OCI-M1 (cell line): ENCODE data around the gene PROM2.

Experiments
- DNase-seq: peaks from one replicate; lab custom pipeline; 2025; lab: John Stamatoyannopoulos, UW

The PROM2 gene

DNA sequence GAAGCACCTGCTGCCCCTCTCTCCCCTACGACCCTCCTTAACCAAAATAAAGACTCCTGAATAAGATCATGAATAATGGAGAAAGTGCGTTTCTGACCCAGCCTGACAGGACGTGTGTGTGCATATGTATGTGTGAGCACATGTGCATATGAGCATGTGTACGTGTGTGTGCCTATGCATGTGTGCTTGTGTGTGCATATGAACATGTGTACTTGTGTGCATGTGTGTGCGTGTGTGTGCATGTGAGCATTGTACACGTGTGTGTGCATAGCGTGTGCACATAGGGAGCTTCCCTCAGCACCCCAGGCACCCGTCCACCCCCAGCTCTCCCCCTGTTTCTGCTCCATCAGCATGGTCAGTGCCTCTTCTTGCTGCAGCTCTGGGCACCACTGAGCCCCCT is 33.6 kb downstream of the PROM2 start:
- DNase-seq, result no peak

DNA sequence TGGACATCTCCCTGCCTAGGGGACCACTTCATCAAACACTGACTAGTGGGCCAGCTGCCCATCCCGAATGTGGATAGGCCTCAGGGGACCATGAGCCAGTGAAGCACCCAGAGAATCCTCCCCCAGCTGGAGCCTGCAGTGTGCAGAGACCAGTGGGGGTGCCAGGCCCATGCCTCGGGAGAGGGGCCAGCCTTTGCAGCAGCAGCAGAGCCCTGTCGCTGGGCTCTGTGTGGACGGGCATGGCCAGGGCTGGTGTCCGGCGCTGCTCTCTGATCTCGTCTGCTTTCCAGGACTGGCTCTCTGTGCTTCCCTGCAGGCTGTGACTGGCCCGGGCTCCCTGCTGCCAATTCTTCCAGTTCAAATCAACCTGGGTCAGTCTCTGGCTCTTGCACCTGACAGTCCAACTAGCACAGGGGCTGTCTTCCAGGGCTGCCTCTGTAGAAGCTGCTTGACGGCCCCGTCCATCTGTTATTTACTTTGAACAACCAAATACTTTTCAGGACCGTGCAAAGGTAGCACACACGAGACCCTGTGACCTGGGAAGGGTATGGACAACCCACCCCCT is 34.3 kb downstream of the PROM2 start:
- no peak for DNase-seq

DNA sequence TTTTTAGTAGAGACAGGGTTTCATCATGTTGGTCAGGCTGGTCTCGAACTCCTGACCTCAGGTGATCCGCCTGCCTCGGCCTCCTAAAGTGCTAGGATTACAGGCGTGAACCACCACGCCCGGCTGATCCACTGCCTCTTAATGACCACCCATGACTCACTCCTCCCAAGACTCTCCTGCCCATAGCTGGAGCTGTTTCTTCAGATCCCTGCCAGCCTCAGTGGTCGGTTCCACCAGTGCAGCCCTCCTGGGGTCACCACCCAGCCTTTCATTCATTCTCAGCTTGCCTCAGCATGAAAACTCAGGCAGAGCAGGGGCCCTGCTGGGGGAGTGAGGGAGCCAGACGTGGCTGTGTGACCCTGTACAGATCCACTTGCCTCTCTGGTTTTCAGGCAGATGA is 35.4 kb downstream of the PROM2 start:
- no peak for DNase-seq

DNA sequence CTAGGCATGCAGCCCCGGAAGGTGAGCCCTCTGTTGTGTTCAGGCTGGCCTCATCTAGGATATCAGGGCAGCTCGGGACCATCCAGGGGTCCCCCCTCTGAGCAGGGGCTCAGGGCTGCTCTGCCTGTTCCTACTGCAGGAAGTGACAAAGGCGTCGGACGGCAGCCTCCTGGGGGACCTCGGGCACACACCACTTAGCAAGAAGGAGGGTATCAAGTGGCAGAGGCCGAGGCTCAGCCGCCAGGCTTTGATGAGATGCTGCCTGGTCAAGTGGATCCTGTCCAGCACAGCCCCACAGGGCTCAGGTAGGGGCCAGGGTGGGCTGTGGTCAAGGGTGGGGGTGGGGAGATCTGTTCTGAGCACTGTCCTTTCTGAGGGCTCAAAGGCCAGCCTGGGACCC is 36.0 kb downstream of the PROM2 start:
- no peak for DNase-seq

DNA sequence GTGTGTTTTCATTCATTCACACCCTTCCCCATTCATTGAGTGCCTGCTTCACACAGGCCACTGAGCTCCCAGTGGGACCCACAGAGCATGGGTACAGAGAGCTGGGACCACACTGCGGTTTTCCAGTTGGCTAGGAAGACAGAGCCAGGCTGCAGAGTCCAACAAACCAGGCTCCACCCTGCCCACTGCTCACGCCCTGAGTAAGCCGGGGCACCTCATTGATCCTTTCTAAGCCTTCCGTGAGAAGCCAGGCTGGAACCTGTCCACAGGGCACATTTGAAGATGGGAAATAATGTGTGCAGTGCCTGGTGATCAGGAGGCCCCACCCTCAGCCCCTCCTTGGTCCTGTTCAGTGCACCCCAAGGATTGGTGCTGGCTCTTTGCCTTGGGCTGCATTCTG is 36.4 kb downstream of the PROM2 start:
- no peak for DNase-seq

DNA sequence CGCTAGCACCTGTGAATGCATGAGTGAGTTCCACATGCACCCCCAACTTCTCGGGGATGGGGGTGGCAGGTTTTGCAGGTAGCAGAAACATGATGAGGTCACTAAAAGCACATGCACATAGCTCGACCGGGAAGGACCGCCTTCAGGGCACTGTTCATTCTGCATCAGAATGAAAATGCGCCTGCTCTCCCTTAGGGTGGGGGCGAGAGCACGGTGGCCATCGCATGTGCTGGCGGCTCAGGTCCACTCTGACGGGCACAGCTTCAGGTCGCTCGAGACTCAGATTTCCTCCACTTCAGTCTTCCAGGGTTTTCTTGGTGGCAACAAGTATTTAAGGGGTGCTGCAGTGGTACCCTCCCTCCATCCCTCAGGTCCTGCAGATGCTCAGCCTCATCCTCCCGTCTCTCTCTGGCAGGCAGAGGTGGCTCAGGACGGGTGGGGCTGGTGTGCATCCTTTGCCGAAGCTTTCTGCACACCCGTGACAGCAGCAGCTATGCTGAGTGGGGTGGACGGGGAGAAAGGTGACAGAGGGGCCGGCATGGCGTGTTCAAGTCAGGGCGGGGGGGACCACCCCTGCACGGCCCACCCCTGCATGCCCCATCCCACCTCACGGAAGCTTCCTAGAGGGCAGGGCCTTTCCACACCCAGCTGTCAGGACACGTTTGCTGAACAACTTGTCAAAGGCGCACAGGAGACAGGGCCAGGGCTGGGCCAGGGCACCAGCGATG is 37.7 kb downstream of the PROM2 start:
- no peak for DNase-seq

DNA sequence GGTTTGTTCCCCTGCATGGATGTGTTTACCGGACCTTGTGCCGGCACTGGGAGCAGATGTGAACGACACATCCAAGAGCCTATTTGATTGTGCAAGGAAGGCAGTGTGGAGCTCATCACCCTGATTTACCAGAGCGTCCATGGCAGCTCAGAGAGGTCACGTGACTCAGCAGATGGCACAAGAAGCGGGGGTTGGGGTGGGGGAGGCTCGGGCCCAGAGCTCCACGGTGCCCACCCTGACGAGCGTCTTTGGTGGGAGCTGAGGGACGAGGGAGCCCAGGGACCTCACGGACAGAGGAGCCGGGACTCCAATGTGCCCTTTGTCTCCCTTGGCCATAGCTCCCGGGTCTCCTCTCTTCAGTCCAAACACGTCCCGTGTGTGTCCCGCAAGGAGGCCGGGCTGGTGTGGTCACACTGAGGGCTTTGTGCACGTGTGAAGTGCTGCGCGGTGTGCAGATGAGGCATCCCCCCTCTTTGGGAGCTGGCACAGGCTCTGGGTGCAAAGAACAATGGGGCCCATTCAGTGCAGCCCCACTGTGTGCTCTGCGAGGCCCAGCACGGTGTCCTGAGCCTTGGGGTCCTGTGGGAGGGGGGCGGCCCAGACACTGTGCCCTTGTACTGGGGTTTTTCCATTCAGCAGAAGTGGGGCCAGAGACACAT is 38.4 kb downstream of the PROM2 start:
- no peak for DNase-seq

DNA sequence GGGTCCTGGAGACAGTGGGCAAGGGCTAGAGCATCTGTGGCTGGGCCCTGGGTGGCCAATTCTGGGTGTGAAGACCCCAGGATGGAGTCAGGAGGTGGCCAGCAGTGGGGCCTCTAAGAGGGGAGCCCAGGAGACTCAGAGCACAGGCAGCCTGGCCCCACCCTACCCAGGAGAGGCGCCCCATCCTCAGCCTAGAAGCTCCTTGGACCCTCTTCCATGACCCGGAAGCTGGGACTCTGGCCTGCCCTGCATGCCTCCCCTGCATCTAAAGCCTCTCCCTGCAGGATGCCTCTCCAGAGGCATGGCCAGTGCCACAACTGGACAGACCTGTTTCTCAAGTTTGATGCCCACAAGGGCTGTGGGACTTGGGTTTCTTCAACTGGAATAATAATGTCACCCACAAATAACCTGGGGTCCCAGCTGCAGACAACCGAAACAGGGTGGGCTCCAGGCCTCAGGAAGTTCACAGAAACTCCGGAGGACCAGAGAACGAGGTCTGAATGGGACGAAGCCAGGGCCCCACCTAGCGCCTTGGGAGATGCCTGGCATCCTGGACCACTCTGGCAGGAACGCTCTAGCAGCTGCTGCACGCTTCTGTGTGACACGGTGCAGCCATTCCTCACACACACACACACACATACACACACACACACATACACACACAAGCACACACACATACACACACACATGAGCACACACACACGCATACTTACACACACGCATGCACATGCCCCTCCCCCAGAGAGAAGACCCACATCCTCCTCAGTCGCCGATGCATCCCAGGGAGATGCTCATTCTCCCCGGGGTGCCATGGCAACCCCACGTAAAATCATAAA is 39.3 kb downstream of the PROM2 start:
- DNase-seq, result no peak

DNA sequence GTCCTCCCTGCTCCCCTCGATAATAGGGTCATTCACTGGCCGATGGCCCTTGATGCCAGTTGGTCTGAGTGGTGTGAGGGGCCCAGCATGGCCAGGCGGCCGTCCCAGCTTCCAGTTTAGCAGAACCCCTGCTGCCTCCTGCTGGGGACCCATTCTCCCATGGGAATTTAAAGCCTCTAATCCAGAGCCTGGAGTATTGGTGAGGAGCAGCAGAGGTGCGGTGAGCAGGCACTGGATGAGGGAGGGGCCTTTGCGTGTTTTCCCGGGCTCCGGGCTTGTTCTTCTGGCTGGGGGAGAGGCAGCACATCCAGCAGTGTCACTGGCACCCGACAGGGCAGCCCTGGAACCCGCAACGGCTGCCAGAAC is 40.3 kb downstream of the PROM2 start:
- DNase-seq, result no peak

DNA sequence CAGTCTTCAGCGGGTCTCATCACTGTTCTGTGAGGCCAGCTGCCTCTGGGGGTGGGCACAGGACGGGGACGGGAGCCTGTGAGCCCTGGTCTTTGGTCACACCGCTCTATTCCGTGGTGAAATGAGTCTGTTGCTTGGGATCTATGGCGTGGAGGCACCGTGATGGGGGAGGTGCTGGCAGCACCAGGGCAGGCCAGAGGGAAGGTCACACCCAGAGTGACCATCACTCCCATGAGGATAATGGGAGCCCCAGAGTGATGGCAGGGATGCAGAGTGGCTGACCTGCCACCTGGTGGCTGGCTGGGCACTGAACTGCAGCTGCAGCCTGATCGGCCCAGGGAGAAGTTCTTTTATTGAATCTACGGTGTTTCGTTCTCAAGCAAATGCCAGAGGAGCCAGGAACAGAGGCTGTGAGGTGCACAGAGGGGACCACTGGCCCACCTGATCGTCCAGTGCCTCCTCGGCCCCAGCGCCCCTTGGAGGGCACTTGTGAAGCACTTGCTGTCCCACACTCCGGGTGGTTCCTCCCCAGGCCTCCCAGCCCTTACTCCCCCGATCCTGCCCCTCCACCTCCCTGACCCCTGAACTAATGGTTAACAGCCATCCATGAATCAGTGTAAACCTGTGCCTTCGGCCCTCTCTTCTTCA is 40.8 kb downstream of the PROM2 start:
- peak; percentile 11 for DNase-seq

DNA sequence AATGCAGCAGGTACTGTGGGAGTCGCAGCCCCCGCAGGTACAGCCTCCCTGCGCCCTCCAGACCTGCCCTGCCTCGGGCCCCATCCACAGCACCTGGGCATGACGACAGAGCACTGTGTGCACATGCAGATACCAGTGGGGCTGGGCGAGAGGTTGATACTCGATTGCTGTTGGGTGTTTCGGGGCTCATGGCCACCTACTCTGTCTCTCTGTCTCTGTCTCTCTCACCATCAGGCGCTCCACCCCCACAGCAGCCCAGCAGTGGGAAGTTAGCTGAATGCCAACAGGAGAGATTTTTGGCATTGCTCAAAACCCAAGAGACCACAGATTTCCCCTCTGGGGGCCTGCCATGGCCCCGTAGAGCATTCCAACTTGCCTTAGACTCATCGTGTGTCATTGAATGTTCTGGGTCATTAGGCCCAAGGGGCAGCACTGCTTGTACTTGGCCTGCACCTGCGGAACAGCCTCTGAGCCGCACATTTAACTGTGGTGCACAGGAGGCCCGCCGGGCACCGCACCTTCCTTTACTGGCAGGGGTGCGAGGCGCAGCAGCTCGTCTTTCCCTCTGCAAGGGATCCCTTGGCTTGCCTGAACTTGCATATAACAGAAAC is 41.7 kb downstream of the PROM2 start:
- no peak for DNase-seq

DNA sequence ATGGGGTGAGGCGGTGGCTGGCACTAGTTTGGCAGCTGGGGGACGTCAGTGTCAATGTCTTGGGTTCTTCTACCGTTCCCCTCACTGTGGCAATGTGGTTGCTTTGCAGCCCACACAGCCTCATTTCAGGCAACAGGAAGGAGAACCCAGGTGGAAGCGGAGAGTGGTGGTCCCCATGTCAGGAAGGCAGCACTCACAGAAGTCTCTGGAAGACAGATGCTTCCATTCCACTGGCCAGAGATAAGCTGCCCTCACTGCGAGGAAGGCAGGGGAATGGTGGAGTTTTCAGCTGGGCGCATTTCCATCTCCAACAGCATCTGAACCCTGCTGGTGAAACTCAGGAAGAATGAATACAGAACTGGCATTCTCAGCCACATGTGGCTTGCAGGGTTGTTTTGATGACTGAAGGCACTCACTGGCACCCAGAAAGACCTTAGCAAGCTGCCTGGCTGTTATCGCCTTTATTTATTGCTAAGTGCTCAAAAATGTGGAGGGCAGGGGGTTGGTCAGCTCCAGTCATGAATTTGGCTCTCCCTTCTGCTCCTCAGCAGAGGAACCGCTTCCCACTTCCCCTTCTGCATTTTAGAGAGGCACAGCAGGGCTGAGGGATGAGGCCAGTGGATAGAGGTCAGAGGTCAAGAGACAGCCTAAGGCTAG is 42.3 kb downstream of the PROM2 start:
- peak; percentile 25 for DNase-seq

DNA sequence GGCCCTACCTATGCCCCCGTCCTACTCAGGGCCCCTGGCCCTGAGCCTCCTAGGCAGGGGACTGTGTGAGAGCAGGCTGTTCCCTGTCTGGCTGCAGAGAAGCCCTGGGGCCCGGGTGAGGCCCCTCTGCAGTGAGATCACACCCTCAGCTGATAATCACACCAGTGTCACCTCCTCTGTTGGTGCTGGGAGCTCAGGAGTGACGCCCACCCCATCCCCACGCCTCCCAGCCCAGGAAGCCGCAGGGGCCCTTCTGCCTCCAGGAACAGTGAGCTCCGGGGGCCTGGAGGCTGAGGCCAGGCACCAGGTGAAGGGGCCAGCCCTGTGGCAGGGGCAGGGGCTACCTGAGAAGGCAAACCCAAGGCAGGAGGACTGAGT is 42.9 kb downstream of the PROM2 start:
- DNase-seq, result no peak

DNA sequence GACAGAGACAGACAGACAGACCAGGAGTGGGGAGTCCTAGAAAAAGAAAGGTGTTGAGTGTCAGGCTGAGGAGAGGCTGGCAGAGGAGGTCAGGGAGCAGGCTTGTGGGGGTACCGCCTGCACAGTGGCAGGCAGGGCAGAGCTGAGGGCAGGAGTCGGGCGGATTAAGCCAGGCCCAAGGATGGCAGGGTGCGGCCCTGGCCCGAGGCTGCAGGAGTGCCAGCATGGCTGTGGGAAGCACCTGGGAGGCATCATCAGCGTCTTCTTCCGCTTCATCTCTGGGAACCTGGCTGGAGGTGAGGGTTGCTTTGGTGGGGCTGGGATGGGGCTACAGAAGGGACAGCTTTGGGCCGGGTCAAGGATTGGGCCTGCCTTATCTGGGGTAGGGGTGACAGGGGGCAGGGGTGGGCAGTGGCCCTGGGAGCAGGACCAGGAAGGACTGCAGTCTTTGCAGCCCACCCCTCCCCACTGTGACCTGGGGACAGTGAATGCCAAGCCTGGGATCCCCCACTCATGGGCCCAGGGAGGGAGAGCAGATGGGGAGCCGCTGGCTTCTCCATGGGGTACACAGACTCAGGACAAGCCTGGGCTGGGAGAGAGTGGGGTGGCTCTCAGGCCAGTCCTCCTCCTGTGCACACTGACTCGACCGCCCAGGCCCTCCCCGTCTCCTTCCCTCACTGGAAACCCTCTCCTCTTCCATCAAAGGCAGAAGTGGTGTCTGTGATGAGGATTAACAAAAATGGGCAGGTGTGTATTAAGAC is 43.6 kb downstream of the PROM2 start:
- DNase-seq, result no peak

DNA sequence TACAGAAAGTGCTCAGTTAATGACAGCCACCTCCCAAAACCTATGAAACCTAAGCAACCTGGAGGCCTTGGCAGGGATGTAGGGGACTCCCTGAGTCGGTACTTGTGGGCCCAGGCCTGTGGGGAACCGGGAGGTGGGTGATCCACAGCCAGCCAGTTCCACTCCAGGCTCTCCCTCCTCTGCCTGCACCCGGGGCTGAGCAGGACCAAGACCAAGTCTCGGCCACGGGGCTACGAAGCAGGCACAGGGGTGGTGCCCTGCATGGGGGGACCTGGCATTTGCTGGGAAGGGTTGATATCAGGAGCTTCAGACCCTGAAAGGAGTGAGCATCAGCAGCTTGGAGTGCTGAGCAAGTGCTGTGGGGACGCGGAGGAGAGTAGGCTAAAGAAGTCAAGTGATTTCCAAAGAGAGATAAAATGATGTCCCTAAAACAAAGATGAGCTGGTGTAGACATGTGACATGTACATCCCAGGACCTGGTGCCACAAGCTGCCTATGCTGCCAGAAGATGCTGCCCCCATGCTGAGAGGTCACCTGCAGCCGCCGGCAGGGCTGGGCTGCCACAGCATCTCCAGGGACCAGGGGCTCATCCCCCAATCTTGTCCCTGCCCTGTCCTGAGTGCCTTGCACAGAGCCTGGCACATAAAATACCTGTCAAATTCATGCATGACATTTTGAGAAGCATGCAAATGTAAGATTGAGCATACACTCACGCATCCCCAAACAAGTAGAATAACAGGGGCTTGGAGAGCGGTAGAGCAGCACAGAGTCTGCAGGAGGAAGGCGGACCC is 44.4 kb downstream of the PROM2 start:
- no peak for DNase-seq

DNA sequence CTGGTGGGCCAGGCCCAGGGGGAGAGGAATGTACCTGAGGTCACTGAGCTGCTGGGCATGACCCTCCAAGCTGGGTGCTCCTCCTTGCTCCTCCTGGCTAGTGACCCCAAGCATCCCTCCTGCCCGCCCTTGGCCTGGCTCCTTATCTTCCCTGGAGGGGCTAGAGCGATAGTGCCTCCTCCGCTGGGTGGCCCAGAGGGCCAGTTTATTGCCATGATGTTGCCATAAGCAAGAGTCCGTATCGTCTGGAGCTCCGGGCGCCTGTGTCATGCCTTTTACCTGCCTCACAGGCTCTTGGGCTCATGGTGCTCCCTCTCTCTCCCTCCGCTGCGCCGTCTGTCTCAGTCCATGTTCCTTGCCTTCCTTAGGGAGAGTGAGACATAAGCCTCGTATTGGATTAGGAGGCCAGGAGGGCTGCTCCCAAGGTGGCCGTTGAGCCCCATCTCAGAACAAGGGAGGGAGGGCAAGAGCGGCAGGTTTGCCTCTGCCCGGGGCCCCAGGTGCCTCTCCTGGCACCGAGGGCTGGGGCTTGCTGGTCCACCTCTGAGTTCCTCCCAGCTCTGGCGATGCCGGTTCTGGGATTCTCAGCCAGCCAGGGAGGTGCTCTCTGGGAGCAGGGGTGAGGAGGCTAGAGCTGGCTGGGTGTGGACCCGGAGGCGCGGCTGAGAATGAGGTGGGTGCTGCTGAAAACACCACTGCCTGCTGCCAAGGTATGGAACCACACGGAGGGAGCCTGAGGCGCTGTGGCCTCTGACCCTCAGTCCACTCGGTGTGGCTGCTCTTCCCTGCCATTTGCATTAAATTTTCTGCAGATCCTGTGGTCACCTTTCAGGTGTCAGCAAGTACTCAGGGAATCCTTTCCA is 45.5 kb downstream of the PROM2 start:
- no peak for DNase-seq

DNA sequence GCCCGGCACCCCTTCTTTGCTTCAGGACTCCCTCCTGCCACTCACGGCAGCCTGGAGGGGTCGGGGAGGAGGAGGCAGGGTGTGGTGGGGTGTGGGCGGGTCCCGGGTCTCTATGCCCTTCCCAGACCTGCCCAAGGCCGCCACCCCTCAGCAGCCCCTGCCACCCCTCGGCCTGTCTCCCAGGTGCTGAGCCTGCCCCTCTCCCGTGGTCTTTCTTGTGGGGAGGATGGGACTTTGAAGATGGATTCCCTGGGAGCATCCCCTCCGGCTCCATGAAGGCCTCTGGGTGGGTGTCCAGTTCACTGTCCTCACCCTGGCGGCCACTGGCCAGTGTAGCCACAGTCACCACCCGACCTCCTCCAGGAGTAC is 46.1 kb downstream of the PROM2 start:
- no peak for DNase-seq

DNA sequence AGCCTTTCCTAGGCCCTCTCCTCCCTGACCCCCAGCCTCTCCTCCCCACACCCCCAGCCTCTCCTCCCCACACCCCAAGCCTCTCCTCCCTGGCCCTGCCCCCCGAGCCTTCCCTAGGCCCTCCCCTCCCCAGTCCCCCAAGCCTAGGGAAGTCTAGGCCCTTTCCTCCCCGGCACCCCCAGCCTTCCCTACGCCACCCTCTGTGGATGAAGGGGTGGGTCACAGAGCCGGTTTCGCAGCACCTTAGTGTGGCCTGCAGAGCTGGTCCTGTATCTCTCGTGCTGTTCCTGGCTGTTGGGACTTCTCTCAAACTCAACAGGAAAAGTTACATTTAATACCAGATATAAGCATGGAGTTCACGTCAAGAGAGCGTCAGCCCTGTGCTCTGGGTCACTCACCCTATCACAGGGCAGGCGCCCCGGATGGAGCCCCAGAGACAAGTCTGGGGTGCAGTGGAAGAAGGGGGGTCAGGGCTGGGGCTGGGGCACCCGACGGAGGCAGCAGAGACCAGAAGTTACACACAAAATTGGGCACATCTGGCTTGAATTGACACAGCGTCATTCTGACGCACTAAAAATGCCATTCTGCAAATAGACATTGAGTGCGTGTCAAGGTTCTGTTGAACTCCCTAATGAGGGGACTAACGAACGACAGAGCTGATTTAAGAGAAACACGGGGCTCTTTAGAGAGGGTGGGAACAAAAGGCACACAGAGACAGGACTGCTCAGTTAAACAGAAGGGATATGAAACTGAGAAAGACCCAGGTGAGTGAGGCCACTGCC is 46.9 kb downstream of the PROM2 start:
- DNase-seq, result no peak
